Naive thymus-derived CD4-positive, alpha-beta T cell (primary cell): Measurements from ENCODE around the gene WDR3. TPM values are rescaled to one million over a fixed set of nuclear protein-coding genes. Genes with fewer than 3 reads are reported as not detected.

ENCODE experiments used
- ATAC-seq: fragments of 150-1000 bp; cut with Tn5 transposase; 2 replicates; pipeline ENCODE4 v1.10.0; 2021; ENCODE audit warnings: mild to moderate bottlenecking, moderate library complexity
- CTCF ChIA-PET: fragments of 350-600 bp; sonication (Branson Sonifier 250); formaldehyde crosslinking; loops from one replicate; lab custom pipeline; 2021; ENCODE audit warnings: antibody characterized with exemption; lab: Charles Lee
- POLR2A ChIA-PET: fragments of 350-600 bp; sonication (Branson Sonifier 250); formaldehyde crosslinking; loops from one replicate; lab custom pipeline; 2021; ENCODE audit warnings: antibody characterized with exemption, inconsistent platforms; lab: Charles Lee
- DNase-seq, 9 donors: peaks; one replicate each; pipeline versions ENCODE4 v3.0.0 to v3.0.0-alpha.2; 2020 to 2022; ENCODE audit warnings: mixed read lengths in 1 of 9
- H3K27ac ChIP-seq: one replicate; pipeline ENCODE4 v1.7.0; 2013; ENCODE audit warnings: mild to moderate bottlenecking, low read depth, low read length, moderate library complexity
- H3K27me3 ChIP-seq, 2 donors: one replicate each; pipeline ENCODE4 v1.7.0; 2013; ENCODE audit warnings: low read length in 2 of 2, mild to moderate bottlenecking in 2 of 2, moderate library complexity in 2 of 2; ENCODE audit not compliant: control insufficient read depth in 2 of 2, insufficient read depth in 2 of 2
- H3K36me3 ChIP-seq, 3 experiments: 1 replicate in 2 of 3; 2 replicates in 1 of 3; pipeline ENCODE4 v1.7.0; 2013; ENCODE audit warnings: low read length in 3 of 3, mild to moderate bottlenecking in 3 of 3, moderate library complexity in 1 of 3; ENCODE audit not compliant: insufficient read depth in 3 of 3, control insufficient read depth in 2 of 3
- H3K4me1 ChIP-seq, 2 donors: one replicate each; pipeline ENCODE4 v1.7.0; 2013; ENCODE audit warnings: low read length in 2 of 2, mild to moderate bottlenecking in 2 of 2, moderate library complexity in 1 of 2; ENCODE audit not compliant: control insufficient read depth in 2 of 2, insufficient read depth in 2 of 2
- H3K4me3 ChIP-seq: 2 replicates; pipeline ENCODE4 v1.7.0; 2013; ENCODE audit warnings: mild to moderate bottlenecking, low read length
- H3K9me3 ChIP-seq, 3 experiments: 1 replicate in 2 of 3; 2 replicates in 1 of 3; pipeline ENCODE4 v1.7.0; 2013; ENCODE audit warnings: low read length in 3 of 3; ENCODE audit not compliant: control insufficient read depth in 2 of 3
- H3K27ac Mint-ChIP-seq, 9 donors: one replicate each; pipeline ENCODE4 v1.8.0; 2020 to 2022; ENCODE audit warnings: mixed read lengths in 9 of 9, mild to moderate bottlenecking in 8 of 9, moderate library complexity in 5 of 9, inconsistent platforms in 2 of 9
- H3K27me3 Mint-ChIP-seq, 5 donors: one replicate each; pipeline ENCODE4 v1.8.0; 2021 to 2022; ENCODE audit warnings: mixed read lengths in 5 of 5, mild to moderate bottlenecking in 1 of 5
- H3K36me3 Mint-ChIP-seq, 5 donors: one replicate each; pipeline ENCODE4 v1.8.0; 2020 to 2022; ENCODE audit warnings: mixed read lengths in 5 of 5, mild to moderate bottlenecking in 3 of 5, inconsistent platforms in 1 of 5
- H3K4me1 Mint-ChIP-seq, 7 donors: one replicate each; pipeline ENCODE4 v1.8.0; 2020 to 2022; ENCODE audit warnings: mixed read lengths in 7 of 7, mild to moderate bottlenecking in 3 of 7, inconsistent platforms in 1 of 7
- H3K4me3 Mint-ChIP-seq, 10 donors: one replicate each; pipeline ENCODE4 v1.8.0; 2020 to 2022; ENCODE audit warnings: mild to moderate bottlenecking in 10 of 10, mixed read lengths in 10 of 10, moderate library complexity in 6 of 10, inconsistent platforms in 2 of 10
- H3K9me3 Mint-ChIP-seq, 11 donors: one replicate each; pipeline ENCODE4 v1.8.0; 2020 to 2022; ENCODE audit warnings: mixed read lengths in 11 of 11, mild to moderate bottlenecking in 4 of 11, inconsistent platforms in 1 of 11, moderate library complexity in 1 of 11
- intact Hi-C, 2 donors: fragments of 100-400 bp; cut with micrococcal nuclease; formaldehyde crosslinking; loops; one replicate each; pipeline ENCODE4 v1.15.1; 2023
- polyA plus RNA-seq, 2 donors: library from polyadenylated mRNA; unstranded; fragments of 300-500 nt; fragmentation: Illumina TruSeq; gene quantifications; one replicate each; pipeline ENCODE4 v1.2.3, GENCODE V29; 2021
- total RNA-seq, 6 experiments: library from RNA in 5 of 6; stranded (reverse) in 5 of 6; gene quantifications; 1 replicate in 5 of 6; 2 replicates in 1 of 6; pipeline ENCODE4 v1.2.3 and lab custom pipeline; 2021 to 2026

WDR3 gene
- total RNA-seq (10 to 100 TPM; 12.2 to 34.6 (median 30.0) TPM), polyA plus RNA-seq (10 to 100 TPM; 28.8 to 53.9 TPM), total RNA-seq (lab: John Stamatoyannopoulos, UW) (45.4 reads per million, percentile 69 among the genes with 10 or more reads in this experiment)

DNA sequence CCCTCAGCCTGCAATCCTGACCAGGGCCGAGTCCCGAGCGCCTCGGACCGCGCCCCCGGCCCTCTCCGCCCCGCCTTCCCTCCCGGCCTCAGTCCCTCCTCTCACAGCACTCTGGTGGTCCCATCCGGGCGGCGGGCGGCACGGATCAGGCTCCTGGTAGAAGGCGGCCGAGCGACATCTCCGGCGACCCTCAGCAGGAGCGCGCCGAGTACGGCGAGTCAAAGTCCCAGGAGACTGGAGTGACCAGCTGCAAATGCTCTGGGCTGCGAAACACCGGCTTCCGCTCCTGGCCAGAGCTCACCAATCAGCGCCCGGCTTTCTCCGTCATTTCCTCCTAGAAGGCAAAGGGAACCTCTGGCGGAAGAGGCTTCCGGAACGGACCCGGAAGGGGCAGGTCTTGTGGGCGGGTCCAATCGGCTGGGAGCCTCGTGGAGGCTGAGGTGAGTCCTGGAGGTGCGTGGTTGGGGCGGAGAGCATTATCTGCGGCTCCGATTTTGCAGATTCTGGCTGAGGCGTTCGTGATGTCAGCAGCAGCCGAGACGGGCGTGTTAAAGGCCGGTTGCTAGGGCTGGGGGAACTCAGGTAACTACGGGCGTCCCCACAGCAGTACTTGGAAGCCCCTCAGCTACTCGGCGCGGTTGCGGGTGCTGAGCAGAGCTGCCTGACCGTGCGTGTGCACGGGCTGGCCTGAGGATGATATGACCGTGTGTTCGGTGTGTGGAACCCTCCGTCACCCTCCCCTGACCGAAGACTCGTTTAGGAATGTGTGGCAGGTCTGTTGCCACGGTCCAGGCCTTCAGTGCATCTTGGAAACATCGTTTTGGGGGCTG is at the start of gene WDR3, which contains the start of gene GDAP2:
Gene WDR3 (plus strand): TSS at position 397 of the 830 bp plus-strand sequence. CDS start 3,581 bp downstream, outside the sequence.
Gene GDAP2 (minus strand): TSS at position 279 of the 830 bp plus-strand sequence. CDS start 9,264 bp downstream, outside the sequence.
- ChIA-PET POLR2A (interaction anchor here (0.6 to 1.0 kb wide), 3 partner anchors 23 to 1839 kb away, joined by 3 to 5 read pairs (median 3); no protein-coding TSS in a partner anchor), CTCF (interaction anchor here (1.0 kb wide), 1 partner anchor 23 kb away, joined by 3 read pairs; no protein-coding TSS in a partner anchor)
- H3K36me3 Mint-ChIP-seq: peaks cover 0 to 17% (median 2%) of the 10 kb centered on the region in 5 donors
- peaks cover 24 to 30% of the 10 kb centered on the region in 2 donors for H3K4me1 ChIP-seq
- H3K27ac Mint-ChIP-seq: peak within 1 kb of the TSS; percentile 74 to 97 (median 94)
- H3K9me3 Mint-ChIP-seq: peaks cover 0 to 2% (median 0%) of the 10 kb centered on the region in 11 donors
- intact Hi-C loops: loop anchor here (1.0 to 5.0 kb wide), 9 partner anchors 35 to 1357 kb away; partner anchors contain the start of genes MAN1A2 (in 2 of the 2), WARS2 (in 2 of the 2), CD58 (in 1 of the 2) and TTF2 (in 1 of the 2)
- H3K4me3 Mint-ChIP-seq: peak within 1 kb of the TSS; percentile 90 to 97 (median 94)
- H3K36me3 ChIP-seq: peaks cover 0 to 10% (median 5%) of the 10 kb centered on the region in 3 experiments
- peak; percentile 84 to 98 (median 94) for DNase-seq
- no peaks in the 10 kb centered on the region for H3K27me3 ChIP-seq
- H3K4me3 ChIP-seq: peak within 1 kb of the TSS; percentile 94
- H3K4me1 Mint-ChIP-seq: peaks cover 41 to 78% (median 71%) of the 10 kb centered on the region in 7 donors
- ATAC-seq: peak; percentile 96
- H3K9me3 ChIP-seq: no peaks in the 10 kb centered on the region
- H3K27ac ChIP-seq: peak within 1 kb of the TSS; percentile 89
- peaks cover 0 to 2% (median 0%) of the 10 kb centered on the region in 5 donors for H3K27me3 Mint-ChIP-seq

DNA sequence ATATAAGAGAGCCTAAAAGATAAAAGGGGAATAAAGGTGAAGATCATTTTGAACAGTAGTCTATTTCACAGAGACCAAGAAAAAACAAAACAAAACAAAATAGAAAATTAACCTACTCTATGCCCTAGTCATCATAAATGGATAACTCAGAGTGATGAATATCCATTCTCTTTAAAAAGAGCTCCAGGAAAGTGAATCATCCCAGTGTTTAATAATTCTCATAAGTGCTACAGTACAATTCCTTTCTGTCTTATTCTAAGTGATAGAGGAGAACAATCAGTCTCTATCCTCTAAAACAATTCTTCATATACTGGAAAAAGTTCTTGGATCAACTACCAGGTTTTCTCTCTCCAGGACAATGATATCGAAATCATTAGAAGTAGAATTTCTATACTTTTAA is 45.9 kb upstream of the WDR3 start:
- CTCF ChIA-PET: no interaction called here
- intact Hi-C loops: loop anchor here in 1 of 2 donors (1.0 kb wide), 1 partner anchor 13 kb away; no protein-coding TSS in a partner anchor
- H3K4me3 ChIP-seq: no peak overlapping the region
- Mint-ChIP-seq H3K27ac (no peak overlapping the region), H3K4me1 (peaks cover 0 to 8% (median 0%) of the 10 kb centered on the region in 7 donors), H3K4me3 (no peak overlapping the region), H3K27me3 (no peaks in the 10 kb centered on the region), H3K9me3 (no peaks in the 10 kb centered on the region), H3K36me3 (peaks cover 5 to 40% (median 26%) of the 10 kb centered on the region in 5 donors)
- ATAC-seq (no peak), DNase-seq (no peak)
- no peaks in the 10 kb centered on the region for H3K9me3 ChIP-seq
- no peaks in the 10 kb centered on the region for H3K27me3 ChIP-seq
- H3K36me3 ChIP-seq: peaks cover 0 to 29% (median 4%) of the 10 kb centered on the region in 3 experiments
- H3K4me1 ChIP-seq: no peaks in the 10 kb centered on the region
- no peak overlapping the region for H3K27ac ChIP-seq
- POLR2A ChIA-PET: no interaction called here

DNA sequence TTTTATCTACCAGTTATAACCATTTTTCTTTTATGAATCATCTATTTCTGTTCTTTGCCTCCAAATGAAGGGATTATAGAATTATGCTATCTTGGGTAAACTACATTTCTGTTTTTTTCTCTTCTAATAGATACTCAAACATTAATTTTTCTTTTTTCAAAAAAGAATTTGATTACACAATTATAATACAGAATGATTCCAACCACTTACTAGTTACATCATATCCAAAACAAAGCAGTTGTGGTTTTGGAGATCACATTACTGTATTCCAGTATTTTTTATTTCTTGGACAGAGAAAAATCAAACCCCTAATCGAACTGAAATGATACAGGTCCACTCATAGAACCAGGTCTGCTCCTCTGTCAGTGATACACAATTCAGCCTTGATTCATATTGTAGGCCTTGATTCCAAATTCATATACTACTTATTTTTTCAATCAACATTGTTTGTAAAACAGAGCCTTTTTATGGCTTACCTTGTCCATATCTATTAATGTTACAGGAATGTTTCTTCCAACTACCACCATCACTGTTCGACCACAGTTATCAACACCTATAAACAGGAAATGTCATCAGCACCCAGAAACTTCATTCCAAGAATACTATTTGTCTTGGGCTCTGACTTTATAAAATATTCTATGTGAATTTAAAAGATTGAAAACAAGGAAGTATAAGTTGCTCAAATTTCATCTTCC is 43.3 kb upstream of the WDR3 start:
- peaks cover 0 to 51% (median 28%) of the 10 kb centered on the region in 5 donors for H3K36me3 Mint-ChIP-seq
- no peaks in the 10 kb centered on the region for H3K27me3 Mint-ChIP-seq
- H3K9me3 ChIP-seq: no peaks in the 10 kb centered on the region
- H3K36me3 ChIP-seq: peaks cover 0 to 9% (median 4%) of the 10 kb centered on the region in 3 experiments
- no peak overlapping the region for H3K4me3 ChIP-seq
- no peak overlapping the region for H3K27ac Mint-ChIP-seq
- no peak for ATAC-seq
- DNase-seq: no peak
- ChIA-PET POLR2A (no interaction called here), CTCF (no interaction called here)
- H3K9me3 Mint-ChIP-seq: no peaks in the 10 kb centered on the region
- no peak overlapping the region for H3K4me3 Mint-ChIP-seq
- no peak overlapping the region for H3K27ac ChIP-seq
- intact Hi-C loops: no loop called here
- H3K4me1 Mint-ChIP-seq: peaks cover 0 to 8% (median 0%) of the 10 kb centered on the region in 7 donors
- no peaks in the 10 kb centered on the region for H3K4me1 ChIP-seq
- H3K27me3 ChIP-seq: no peaks in the 10 kb centered on the region

DNA sequence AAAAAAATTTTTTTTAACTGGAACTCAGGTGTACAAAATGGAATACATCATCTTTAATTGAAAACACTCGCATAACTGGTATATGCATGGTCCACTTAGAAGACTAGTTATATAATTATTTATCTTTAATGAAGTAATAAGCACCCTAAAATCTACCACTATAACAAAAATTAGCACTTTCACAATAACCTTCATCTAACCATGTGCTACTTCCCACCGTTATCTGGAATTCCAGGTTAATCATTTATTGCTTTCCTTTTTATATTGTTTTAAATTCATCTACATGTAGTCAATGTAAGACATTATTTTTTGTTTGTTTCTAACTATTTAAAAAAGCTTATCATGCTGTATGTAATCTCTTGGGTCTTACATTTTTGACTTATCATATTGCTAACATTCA is 39.1 kb upstream of the WDR3 start:
- Mint-ChIP-seq H3K4me3 (no peak overlapping the region), H3K4me1 (peaks cover 0 to 8% (median under 1%) of the 10 kb centered on the region in 7 donors), H3K9me3 (no peaks in the 10 kb centered on the region), H3K27ac (no peak overlapping the region), H3K27me3 (no peaks in the 10 kb centered on the region), H3K36me3 (peaks cover under 1 to 49% (median 17%) of the 10 kb centered on the region in 5 donors)
- no peak overlapping the region for H3K4me3 ChIP-seq
- ATAC-seq: no peak
- ChIA-PET CTCF (no interaction called here), POLR2A (no interaction called here)
- intact Hi-C loops: loop anchor here in 1 of 2 donors (10.0 kb wide), 1 partner anchor 216 kb away; no protein-coding TSS in a partner anchor
- DNase-seq: no peak
- H3K4me1 ChIP-seq: no peaks in the 10 kb centered on the region
- peaks cover 0 to 5% (median 0%) of the 10 kb centered on the region in 3 experiments for H3K36me3 ChIP-seq
- H3K9me3 ChIP-seq: no peaks in the 10 kb centered on the region
- no peaks in the 10 kb centered on the region for H3K27me3 ChIP-seq
- H3K27ac ChIP-seq: no peak overlapping the region

DNA sequence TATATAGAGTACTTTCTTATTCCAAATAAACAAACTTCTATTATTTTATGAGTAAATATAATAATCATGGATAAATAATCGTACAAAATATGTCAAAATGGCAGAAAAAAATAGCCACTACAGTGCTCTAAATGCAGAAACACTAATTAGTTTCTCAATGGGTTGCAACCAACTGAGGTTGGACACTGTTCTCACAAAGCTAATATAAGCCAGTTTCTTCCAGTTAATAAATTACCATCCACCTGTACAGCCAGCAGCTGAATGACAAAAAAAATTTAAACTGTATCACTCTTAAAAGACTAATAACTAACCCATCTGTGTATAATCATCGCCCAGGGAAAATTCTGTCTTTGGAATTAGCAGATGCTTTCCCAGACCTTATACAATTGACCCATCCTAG is 37.0 kb upstream of the WDR3 start:
- intact Hi-C loops: loop anchor here in 1 of 2 donors (10.0 kb wide), 1 partner anchor 218 kb away; no protein-coding TSS in a partner anchor

DNA sequence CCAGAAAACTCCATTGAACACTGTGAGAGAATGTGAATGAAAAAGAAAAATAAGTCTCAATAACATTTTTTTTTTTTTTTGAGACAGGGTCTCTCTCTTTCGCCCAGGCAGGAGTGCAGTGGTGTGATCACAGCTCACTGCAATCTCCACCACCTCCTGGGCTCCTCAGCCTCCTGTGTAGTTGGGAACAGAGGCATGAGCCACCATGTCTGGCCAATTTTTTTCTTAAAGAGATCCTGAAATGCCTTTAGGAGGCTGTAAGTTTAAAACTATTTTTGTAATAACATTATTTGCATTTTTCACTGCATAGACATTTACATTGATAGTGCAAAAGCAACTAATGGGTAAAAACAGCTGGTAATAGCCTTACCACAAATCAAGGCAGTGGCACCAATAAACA is 35.5 kb upstream of the WDR3 start:
- H3K4me3 ChIP-seq: no peak overlapping the region
- ATAC-seq (no peak), DNase-seq (no peak)
- POLR2A ChIA-PET: no interaction called here
- intact Hi-C loops: loop anchor here (2.0 to 10.0 kb wide), 3 partner anchors 35 to 825 kb away; partner anchors contain the start of genes GDAP2 (in 1 of the 2) and WDR3 (in 1 of the 2)
- no peak overlapping the region for H3K4me3 Mint-ChIP-seq
- no peak overlapping the region for H3K27ac Mint-ChIP-seq
- H3K9me3 Mint-ChIP-seq: no peaks in the 10 kb centered on the region
- H3K27me3 Mint-ChIP-seq: no peaks in the 10 kb centered on the region
- no peaks in the 10 kb centered on the region for H3K4me1 ChIP-seq
- no peak overlapping the region for H3K27ac ChIP-seq
- no peaks in the 10 kb centered on the region for H3K27me3 ChIP-seq
- peaks cover 0 to 5% (median 3%) of the 10 kb centered on the region in 7 donors for H3K4me1 Mint-ChIP-seq
- CTCF ChIA-PET: interaction anchor here (0.7 to 0.8 kb wide), 2 partner anchors 12 to 359 kb away, joined by 3 to 6 read pairs; no protein-coding TSS in a partner anchor
- peaks cover 4 to 38% (median 14%) of the 10 kb centered on the region in 5 donors for H3K36me3 Mint-ChIP-seq
- H3K36me3 ChIP-seq: peaks cover 0 to 38% (median 3%) of the 10 kb centered on the region in 3 experiments
- no peaks in the 10 kb centered on the region for H3K9me3 ChIP-seq

More for the DNA sequence above, 37.0 kb upstream of the WDR3 start:
- Histone ChIP-seq H3K27me3 (no peaks in the 10 kb centered on the region), H3K36me3 (peaks cover 0 to 22% (median 0%) of the 10 kb centered on the region in 3 experiments), H3K4me1 (no peaks in the 10 kb centered on the region), H3K9me3 (no peaks in the 10 kb centered on the region), H3K27ac (no peak overlapping the region), H3K4me3 (no peak overlapping the region)
- Mint-ChIP-seq H3K36me3 (peaks cover 4 to 40% (median 14%) of the 10 kb centered on the region in 5 donors), H3K9me3 (no peaks in the 10 kb centered on the region), H3K4me1 (peaks cover 0 to 5% (median 3%) of the 10 kb centered on the region in 7 donors), H3K27ac (no peak overlapping the region), H3K4me3 (no peak overlapping the region), H3K27me3 (no peaks in the 10 kb centered on the region)
- ATAC-seq: no peak
- DNase-seq: no peak
- POLR2A ChIA-PET: no interaction called here
- CTCF ChIA-PET: no interaction called here
